Lung (tissue), 12 donors: ENCODE measurements around the gene ZNF77. TPM values are rescaled to one million over a fixed set of nuclear protein-coding genes. Genes with fewer than 3 reads are reported as not detected.

Experiments
- ATAC-seq: fragments of 200-7000 bp; cut with Tn5 transposase; one replicate; pipeline ENCODE4 v1.9.1; 2020; ENCODE audit warnings: moderate number of reproducible peaks; ENCODE audit not compliant: insufficient read depth, low FRiP score
- DNase-seq, 3 donors: peaks; one replicate each; pipeline ENCODE4 v3.0.0-alpha.2; 2013 to 2017
- H3K27ac ChIP-seq, 2 donors: one replicate each; pipeline ENCODE4 v1.5.1; 2013; ENCODE audit warnings: mild to moderate bottlenecking in 2 of 2, moderate library complexity in 2 of 2, control low read depth in 1 of 2, inconsistent platforms in 1 of 2, low read depth in 1 of 2, low read length in 1 of 2
- H3K27me3 ChIP-seq, 3 donors: one replicate each; pipeline ENCODE4 v1.5.1; 2013; ENCODE audit warnings: low read length in 2 of 3; ENCODE audit not compliant: control insufficient read depth in 3 of 3, insufficient read depth in 3 of 3
- H3K36me3 ChIP-seq, 4 donors: one replicate each; pipeline ENCODE4 v1.5.1; 2013; ENCODE audit warnings: low read length in 4 of 4, mild to moderate bottlenecking in 1 of 4, moderate library complexity in 1 of 4; ENCODE audit not compliant: control insufficient read depth in 4 of 4, insufficient read depth in 4 of 4
- H3K4me1 ChIP-seq, 5 donors: one replicate each; pipeline ENCODE4 v1.5.1; 2013; ENCODE audit warnings: low read length in 5 of 5, mild to moderate bottlenecking in 2 of 5, moderate library complexity in 1 of 5; ENCODE audit not compliant: control insufficient read depth in 5 of 5, insufficient read depth in 5 of 5
- H3K4me3 ChIP-seq: one replicate; pipeline ENCODE4 v1.5.1; 2013; ENCODE audit warnings: mild to moderate bottlenecking, control low read depth, moderate library complexity
- H3K9ac ChIP-seq, 2 donors: one replicate each; pipeline ENCODE4 v1.5.1; 2013; ENCODE audit warnings: low read length in 2 of 2, control low read depth in 1 of 2; ENCODE audit not compliant: insufficient read depth in 1 of 2
- H3K9me3 ChIP-seq, 4 donors: one replicate each; pipeline ENCODE4 v1.5.1; 2013; ENCODE audit warnings: low read length in 3 of 4, mild to moderate bottlenecking in 1 of 4, moderate library complexity in 1 of 4; ENCODE audit not compliant: control insufficient read depth in 4 of 4, insufficient read depth in 3 of 4
- WGBS, 2 donors: extraction: QIAGEN DNeasy Blood & Tissue Kit; methylation state at CpG; one replicate each; pipeline ENCODE4 v1.1.7; 2013; 5-methylcytosine and 5-hydroxymethylcytosine counted together
- polyA plus RNA-seq, 2 donors: library from polyadenylated mRNA; stranded (reverse); fragments of 200-250 nt; gene quantifications; one replicate each; pipeline ENCODE4 v1.2.1, GENCODE V29; 2013
- total RNA-seq, 2 donors: library from RNA; depleted of rRNA in 1 of 2; stranded (reverse); fragments of >200 nt in 1 of 2; gene quantifications; one replicate each; pipeline ENCODE4 v1.2.1, GENCODE V29; 2014 to 2021
- TF ChIP-seq, protein P1 (sequence below): IDR thresholded peaks from 2 replicates; pipeline ENCODE4 v1.5.1; 2012; ENCODE audit warnings: mild to moderate bottlenecking; ENCODE audit errors: control extremely low read depth, extremely low read depth
- donor health status: control.
- donor health status: control.
- donor health status: Bipolar disorder and iron deficiency.
- donor health status: healthy.
- donor health status: DM: yes; HTN: yes; CAD: no.

The ZNF77 gene
- total and polyA plus RNA-seq, 4 donors, result 3.0 to 6.7 (median 3.2) TPM

DNA sequence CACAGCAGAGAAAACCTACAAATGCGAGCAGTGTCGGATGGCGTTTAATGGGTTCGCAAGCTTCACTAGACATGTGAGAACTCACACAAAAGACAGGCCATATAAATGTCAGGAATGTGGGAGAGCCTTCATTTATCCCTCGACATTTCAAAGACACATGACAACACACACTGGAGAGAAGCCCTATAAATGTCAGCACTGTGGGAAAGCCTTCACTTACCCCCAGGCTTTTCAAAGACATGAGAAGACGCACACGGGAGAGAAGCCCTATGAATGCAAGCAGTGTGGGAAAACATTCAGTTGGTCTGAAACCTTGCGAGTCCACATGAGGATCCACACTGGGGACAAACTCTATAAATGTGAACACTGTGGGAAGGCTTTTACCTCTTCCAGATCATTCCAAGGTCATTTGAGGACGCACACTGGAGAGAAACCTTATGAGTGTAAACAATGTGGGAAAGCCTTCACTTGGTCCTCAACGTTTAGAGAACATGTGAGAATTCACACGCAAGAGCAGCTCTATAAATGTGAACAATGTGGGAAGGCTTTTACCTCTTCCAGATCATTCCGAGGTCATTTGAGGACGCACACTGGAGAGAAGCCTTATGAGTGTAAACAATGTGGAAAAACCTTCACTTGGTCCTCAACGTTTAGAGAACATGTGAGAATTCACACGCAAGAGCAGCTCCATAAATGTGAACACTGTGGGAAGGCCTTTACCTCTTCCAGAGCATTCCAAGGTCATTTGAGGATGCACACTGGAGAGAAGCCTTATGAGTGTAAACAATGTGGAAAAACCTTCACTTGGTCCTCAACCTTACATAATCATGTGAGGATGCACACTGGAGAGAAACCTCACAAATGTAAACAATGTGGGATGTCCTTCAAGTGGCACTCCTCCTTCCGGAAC lies 27.2 kb downstream of the ZNF77 start:
- Histone ChIP-seq H3K9ac (no peak overlapping the region), H3K9me3 (peaks cover 0 to 14% (median 13%) of the 10 kb centered on the region in 4 donors), H3K27ac (no peak overlapping the region), H3K27me3 (no peaks in the 10 kb centered on the region), H3K4me3 (no peak overlapping the region), H3K36me3 (peaks cover 15 to 33% (median 20%) of the 10 kb centered on the region in 4 donors), H3K4me1 (no peaks in the 10 kb centered on the region)
- no peak for DNase-seq
- 98% methylated on average over 16 of the region's 16 CpGs for WGBS, 2 donors
- TF ChIP-seq, protein P1, sequence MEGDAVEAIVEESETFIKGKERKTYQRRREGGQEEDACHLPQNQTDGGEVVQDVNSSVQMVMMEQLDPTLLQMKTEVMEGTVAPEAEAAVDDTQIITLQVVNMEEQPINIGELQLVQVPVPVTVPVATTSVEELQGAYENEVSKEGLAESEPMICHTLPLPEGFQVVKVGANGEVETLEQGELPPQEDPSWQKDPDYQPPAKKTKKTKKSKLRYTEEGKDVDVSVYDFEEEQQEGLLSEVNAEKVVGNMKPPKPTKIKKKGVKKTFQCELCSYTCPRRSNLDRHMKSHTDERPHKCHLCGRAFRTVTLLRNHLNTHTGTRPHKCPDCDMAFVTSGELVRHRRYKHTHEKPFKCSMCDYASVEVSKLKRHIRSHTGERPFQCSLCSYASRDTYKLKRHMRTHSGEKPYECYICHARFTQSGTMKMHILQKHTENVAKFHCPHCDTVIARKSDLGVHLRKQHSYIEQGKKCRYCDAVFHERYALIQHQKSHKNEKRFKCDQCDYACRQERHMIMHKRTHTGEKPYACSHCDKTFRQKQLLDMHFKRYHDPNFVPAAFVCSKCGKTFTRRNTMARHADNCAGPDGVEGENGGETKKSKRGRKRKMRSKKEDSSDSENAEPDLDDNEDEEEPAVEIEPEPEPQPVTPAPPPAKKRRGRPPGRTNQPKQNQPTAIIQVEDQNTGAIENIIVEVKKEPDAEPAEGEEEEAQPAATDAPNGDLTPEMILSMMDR, result no peak
- ATAC-seq, result no peak

DNA sequence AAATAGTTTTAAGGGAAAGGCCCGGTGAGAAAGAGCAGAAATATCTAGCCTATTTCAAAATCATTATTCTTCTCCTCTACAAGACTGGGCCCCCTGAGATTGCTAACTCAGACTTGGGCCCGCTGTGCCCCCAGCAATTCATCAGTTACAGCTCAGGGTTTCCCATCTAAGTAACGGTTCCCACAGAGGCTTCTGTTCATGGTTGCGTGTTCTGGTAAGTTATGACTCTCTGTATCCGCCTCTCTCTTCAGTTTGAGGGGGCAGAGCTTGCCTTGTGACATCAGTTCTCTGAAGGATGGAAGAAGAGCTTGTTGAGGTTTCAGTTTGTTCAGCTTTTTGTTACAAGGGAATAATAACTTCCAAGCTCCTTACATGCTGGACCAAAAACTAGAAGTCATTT lies 32.5 kb downstream of the ZNF77 start:
- 93 to 98% methylated on average over 5 of the region's 5 CpGs for WGBS, 2 donors
- ATAC-seq, result no peak

DNA sequence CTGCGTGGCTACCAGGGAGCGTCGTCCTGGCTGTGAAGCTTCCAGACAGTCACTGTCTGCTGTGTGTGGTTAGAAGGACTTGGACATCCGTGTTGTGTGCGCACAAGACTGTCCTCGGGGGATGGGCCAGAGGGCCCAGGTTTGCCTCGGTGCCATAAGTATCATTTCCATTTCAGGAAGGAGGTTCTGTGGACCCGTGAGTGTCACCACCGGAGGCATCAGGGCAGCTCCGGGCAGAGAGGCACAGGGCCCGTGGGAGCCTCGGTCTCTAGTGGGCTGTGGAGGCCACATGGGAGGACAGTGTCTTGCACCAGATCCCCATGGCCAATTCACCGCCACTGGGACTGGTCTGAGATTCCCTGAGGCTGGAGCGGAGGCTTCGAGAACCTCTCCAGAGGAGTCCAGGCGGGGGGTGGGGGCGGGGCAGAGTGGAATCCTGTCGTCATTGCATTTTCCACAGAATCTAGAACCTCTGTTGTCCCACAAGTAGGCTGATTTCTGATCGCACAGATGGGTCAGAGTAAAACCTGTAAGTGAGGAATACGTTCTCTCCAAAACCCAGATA lies 38.1 kb downstream of the ZNF77 start:
- Histone ChIP-seq H3K4me3 (no peak overlapping the region), H3K27ac (no peak overlapping the region), H3K27me3 (no peaks in the 10 kb centered on the region), H3K4me1 (peaks cover 0 to 6% (median 0%) of the 10 kb centered on the region in 5 donors), H3K36me3 (peaks cover 0 to 2% (median 0%) of the 10 kb centered on the region in 4 donors), H3K9ac (no peak overlapping the region), H3K9me3 (no peaks in the 10 kb centered on the region)
- 91 to 94% methylated on average over 20 of the region's 20 CpGs for WGBS, 2 donors
- TF ChIP-seq, protein P1, result no peak
- no peak for ATAC-seq
- DNase-seq, result no peak

More for the DNA sequence above, 32.5 kb downstream of the ZNF77 start:
- Histone ChIP-seq H3K9ac (no peak overlapping the region), H3K27me3 (no peaks in the 10 kb centered on the region), H3K4me3 (no peak overlapping the region), H3K27ac (no peak overlapping the region), H3K9me3 (peaks cover 0 to 7% (median 6%) of the 10 kb centered on the region in 4 donors), H3K36me3 (peaks cover 7 to 16% (median 12%) of the 10 kb centered on the region in 4 donors), H3K4me1 (no peaks in the 10 kb centered on the region)
- TF ChIP-seq, protein P1, result no peak
- no peak for DNase-seq
